SK-N-SH treated with all-trans-retinoic acid at 6 μM for 48 hours (cell line): ENCODE data around the gene CNTNAP2.

ENCODE experiments used
- ATAC-seq: fragments of 200-7000 bp; cut with Tn5 transposase; 3 replicates; pipeline ENCODE4 v1.9.1; 2020; ENCODE audit warnings: mild to moderate bottlenecking, moderate library complexity
- ARNTL ChIP-seq: fragments of 450-650 bp; formaldehyde crosslinking; IDR thresholded peaks from 2 replicates; pipeline ENCODE4 v1.5.0; 2020; ENCODE audit warnings: low read depth, mild to moderate bottlenecking, moderate library complexity, borderline replicate concordance
- BACH2 ChIP-seq: fragments of 250-450 bp; sonication (Bioruptor Pico); IDR thresholded peaks from 2 replicates; pipeline ENCODE4 v1.9.0; 2021; ENCODE audit warnings: mild to moderate bottlenecking, borderline replicate concordance
- CSDC2 ChIP-seq: fragments of 250-450 bp; sonication (Bioruptor Pico); IDR thresholded peaks from 2 replicates; pipeline ENCODE4 v1.5.0; 2020; ENCODE audit warnings: mild to moderate bottlenecking, moderate library complexity
- ESRRG ChIP-seq: fragments of 250-450 bp; sonication (Bioruptor Pico); IDR thresholded peaks from 2 replicates; pipeline ENCODE4 v1.6.1; 2021; ENCODE audit warnings: mild to moderate bottlenecking
- GLIS3 ChIP-seq: fragments of 250-450 bp; sonication (Bioruptor Pico); IDR thresholded peaks from 2 replicates; pipeline ENCODE4 v1.5.0; 2020; ENCODE audit warnings: mild to moderate bottlenecking, moderate library complexity
- ISL1 ChIP-seq: fragments of 250-450 bp; sonication (Bioruptor Pico); IDR thresholded peaks from 2 replicates; pipeline ENCODE4 v2.1.2; 2022; ENCODE audit warnings: mild to moderate bottlenecking, moderate library complexity
- OSR1 ChIP-seq: fragments of 250-450 bp; sonication (Bioruptor Pico); IDR thresholded peaks from 2 replicates; pipeline ENCODE4 v1.8.0; 2022; ENCODE audit warnings: moderate library complexity, mild to moderate bottlenecking, inconsistent platforms
- POU6F1 ChIP-seq: fragments of 250-450 bp; sonication (Bioruptor Pico); IDR thresholded peaks from 2 replicates; pipeline ENCODE4 v1.8.0; 2021; ENCODE audit warnings: low read depth, mild to moderate bottlenecking, moderate library complexity, borderline replicate concordance
- PPARA ChIP-seq: fragments of 250-450 bp; sonication (Bioruptor Pico); IDR thresholded peaks from 2 replicates; pipeline ENCODE4 v1.5.0; 2020; ENCODE audit warnings: mild to moderate bottlenecking, borderline replicate concordance
- RARB ChIP-seq: fragments of 250-450 bp; sonication (Bioruptor Pico); IDR thresholded peaks from 2 replicates; pipeline ENCODE4 v1.8.0; 2021; ENCODE audit warnings: mild to moderate bottlenecking, moderate library complexity
- SNAI2 ChIP-seq: fragments of 250-450 bp; sonication (Bioruptor Pico); IDR thresholded peaks from 2 replicates; pipeline ENCODE4 v1.5.0; 2020; ENCODE audit warnings: mild to moderate bottlenecking, moderate library complexity
- TCF4 ChIP-seq: fragments of 250-450 bp; sonication (Bioruptor Pico); IDR thresholded peaks from 2 replicates; pipeline ENCODE4 v1.8.0; 2021; ENCODE audit warnings: mild to moderate bottlenecking, moderate library complexity, borderline replicate concordance
- TOX ChIP-seq: fragments of 250-450 bp; sonication (Bioruptor Pico); IDR thresholded peaks from 2 replicates; pipeline ENCODE4 v1.8.0; 2021; ENCODE audit warnings: mild to moderate bottlenecking, moderate library complexity, borderline replicate concordance
- TSHZ2 ChIP-seq: fragments of 250-450 bp; sonication (Bioruptor Pico); IDR thresholded peaks from 2 replicates; pipeline ENCODE4 v1.5.0; 2020; ENCODE audit warnings: mild to moderate bottlenecking, moderate library complexity
- ZC3H10 ChIP-seq: fragments of 250-450 bp; sonication (Bioruptor Pico); IDR thresholded peaks from 2 replicates; pipeline ENCODE4 v1.5.1; 2021; ENCODE audit warnings: mild to moderate bottlenecking, moderate library complexity
- ZFP3 ChIP-seq: fragments of 250-450 bp; sonication (Bioruptor Pico); IDR thresholded peaks from 2 replicates; pipeline ENCODE4 v1.5.0; 2020; ENCODE audit warnings: mild to moderate bottlenecking, moderate library complexity
- ZFP30 ChIP-seq: fragments of 450-650 bp; formaldehyde crosslinking; IDR thresholded peaks from 2 replicates; pipeline ENCODE4 v1.5.0; 2022; ENCODE audit warnings: mild to moderate bottlenecking, moderate library complexity
- ZNF565 ChIP-seq: fragments of 450-650 bp; formaldehyde crosslinking; conservative IDR thresholded peaks from 2 replicates; pipeline ENCODE4 v1.5.0; 2020; ENCODE audit warnings: low read depth, mild to moderate bottlenecking, moderate library complexity
- ZNF70 ChIP-seq: fragments of 450-650 bp; formaldehyde crosslinking; IDR thresholded peaks from 2 replicates; pipeline ENCODE4 v1.5.0; 2020; ENCODE audit warnings: mild to moderate bottlenecking, moderate library complexity
- ZNF8 ChIP-seq: fragments of 450-650 bp; formaldehyde crosslinking; IDR thresholded peaks from 2 replicates; pipeline ENCODE4 v1.5.0; 2020; ENCODE audit warnings: mild to moderate bottlenecking, moderate library complexity
- TF ChIP-seq, protein P1 (sequence below): fragments of 250-450 bp; sonication (Bioruptor Pico); IDR thresholded peaks from 2 replicates; pipeline ENCODE4 v1.5.1; 2020; ENCODE audit warnings: low read depth, mild to moderate bottlenecking, moderate library complexity
- TF ChIP-seq, protein P2 (sequence below): fragments of 250-450 bp; sonication (Bioruptor Pico); IDR thresholded peaks from 2 replicates; pipeline ENCODE4 v1.5.1; 2021; ENCODE audit warnings: mild to moderate bottlenecking, moderate library complexity
- TF ChIP-seq, protein P3 (sequence below): fragments of 250-450 bp; sonication (Bioruptor Pico); IDR thresholded peaks from 2 replicates; pipeline ENCODE4 v1.8.0; 2020; ENCODE audit warnings: mild to moderate bottlenecking, moderate library complexity, borderline replicate concordance

Gene CNTNAP2

DNA sequence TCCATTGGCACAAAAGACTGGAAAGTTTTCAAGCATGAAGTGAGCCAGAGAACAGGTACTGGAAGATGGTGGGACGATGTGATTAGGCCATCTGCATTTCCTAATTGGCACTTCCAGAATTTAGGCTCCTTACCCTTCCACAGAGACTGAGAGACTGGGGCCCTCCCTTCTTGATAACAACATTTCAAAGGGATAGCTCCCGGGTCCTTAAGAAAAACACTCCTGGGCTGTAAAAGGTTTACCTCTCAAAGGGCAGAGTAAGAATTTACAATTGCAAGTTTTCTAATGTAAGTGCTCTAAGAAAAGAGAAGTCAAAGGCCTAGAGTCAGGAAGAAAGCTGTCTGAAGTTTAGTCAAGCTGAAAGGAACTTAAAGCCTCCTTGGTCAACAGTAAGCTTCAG is 1914.4 kb downstream of the CNTNAP2 start (continued):
- TF ChIP-seq GLIS3 (CRISPR knock-in tag) (no peak), ZFP30 (CRISPR knock-in tag) (no peak), ZFP3 (CRISPR knock-in tag) (no peak)
- TF ChIP-seq, protein P1, sequence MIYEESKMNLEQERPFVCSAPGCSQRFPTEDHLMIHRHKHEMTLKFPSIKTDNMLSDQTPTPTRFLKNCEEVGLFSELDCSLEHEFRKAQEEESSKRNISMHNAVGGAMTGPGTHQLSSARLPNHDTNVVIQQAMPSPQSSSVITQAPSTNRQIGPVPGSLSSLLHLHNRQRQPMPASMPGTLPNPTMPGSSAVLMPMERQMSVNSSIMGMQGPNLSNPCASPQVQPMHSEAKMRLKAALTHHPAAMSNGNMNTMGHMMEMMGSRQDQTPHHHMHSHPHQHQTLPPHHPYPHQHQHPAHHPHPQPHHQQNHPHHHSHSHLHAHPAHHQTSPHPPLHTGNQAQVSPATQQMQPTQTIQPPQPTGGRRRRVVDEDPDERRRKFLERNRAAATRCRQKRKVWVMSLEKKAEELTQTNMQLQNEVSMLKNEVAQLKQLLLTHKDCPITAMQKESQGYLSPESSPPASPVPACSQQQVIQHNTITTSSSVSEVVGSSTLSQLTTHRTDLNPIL: no peak
- TF ChIP-seq, protein P2, sequence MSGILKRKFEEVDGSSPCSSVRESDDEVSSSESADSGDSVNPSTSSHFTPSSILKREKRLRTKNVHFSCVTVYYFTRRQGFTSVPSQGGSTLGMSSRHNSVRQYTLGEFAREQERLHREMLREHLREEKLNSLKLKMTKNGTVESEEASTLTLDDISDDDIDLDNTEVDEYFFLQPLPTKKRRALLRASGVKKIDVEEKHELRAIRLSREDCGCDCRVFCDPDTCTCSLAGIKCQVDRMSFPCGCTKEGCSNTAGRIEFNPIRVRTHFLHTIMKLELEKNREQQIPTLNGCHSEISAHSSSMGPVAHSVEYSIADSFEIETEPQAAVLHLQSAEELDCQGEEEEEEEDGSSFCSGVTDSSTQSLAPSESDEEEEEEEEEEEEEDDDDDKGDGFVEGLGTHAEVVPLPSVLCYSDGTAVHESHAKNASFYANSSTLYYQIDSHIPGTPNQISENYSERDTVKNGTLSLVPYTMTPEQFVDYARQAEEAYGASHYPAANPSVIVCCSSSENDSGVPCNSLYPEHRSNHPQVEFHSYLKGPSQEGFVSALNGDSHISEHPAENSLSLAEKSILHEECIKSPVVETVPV (CRISPR knock-in tag): no peak
- TF ChIP-seq, all 23 proteins: peak for 0

DNA sequence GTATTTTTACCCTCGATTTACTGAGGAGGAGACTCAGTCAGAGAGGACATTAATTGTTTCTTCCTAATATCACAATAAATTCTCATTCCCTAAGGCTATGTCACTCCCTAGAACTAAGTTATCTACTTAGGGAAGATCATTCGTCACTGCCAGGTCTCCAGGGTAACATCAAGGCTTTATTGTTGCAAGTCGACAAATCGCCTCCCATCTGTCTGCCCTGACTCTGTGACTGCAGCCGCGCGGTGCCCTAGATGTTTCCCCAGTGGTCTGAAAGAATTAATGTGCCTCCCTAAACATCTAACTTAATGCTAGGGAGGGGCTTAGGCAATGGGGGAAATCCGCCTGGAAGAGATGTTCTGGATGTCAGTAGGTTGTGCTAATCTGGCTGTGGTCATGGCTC is 1915.2 kb downstream of the CNTNAP2 start:
- no peak for ATAC-seq
- TF ChIP-seq ISL1 (CRISPR knock-in tag) (no peak), ZFP3 (CRISPR knock-in tag) (no peak), POU6F1 (no peak), ZNF70 (CRISPR knock-in tag) (no peak), ZC3H10 (no peak), BACH2 (CRISPR knock-in tag) (no peak), TSHZ2 (CRISPR knock-in tag) (no peak), OSR1 (CRISPR knock-in tag) (no peak), ZNF565 (CRISPR knock-in tag) (no peak), TCF4 (CRISPR knock-in tag) (no peak), ZNF8 (no peak), ARNTL (CRISPR knock-in tag) (no peak), ESRRG (no peak), SNAI2 (no peak), CSDC2 (CRISPR knock-in tag) (no peak), RARB (CRISPR knock-in tag) (no peak)
- TF ChIP-seq, protein P3, sequence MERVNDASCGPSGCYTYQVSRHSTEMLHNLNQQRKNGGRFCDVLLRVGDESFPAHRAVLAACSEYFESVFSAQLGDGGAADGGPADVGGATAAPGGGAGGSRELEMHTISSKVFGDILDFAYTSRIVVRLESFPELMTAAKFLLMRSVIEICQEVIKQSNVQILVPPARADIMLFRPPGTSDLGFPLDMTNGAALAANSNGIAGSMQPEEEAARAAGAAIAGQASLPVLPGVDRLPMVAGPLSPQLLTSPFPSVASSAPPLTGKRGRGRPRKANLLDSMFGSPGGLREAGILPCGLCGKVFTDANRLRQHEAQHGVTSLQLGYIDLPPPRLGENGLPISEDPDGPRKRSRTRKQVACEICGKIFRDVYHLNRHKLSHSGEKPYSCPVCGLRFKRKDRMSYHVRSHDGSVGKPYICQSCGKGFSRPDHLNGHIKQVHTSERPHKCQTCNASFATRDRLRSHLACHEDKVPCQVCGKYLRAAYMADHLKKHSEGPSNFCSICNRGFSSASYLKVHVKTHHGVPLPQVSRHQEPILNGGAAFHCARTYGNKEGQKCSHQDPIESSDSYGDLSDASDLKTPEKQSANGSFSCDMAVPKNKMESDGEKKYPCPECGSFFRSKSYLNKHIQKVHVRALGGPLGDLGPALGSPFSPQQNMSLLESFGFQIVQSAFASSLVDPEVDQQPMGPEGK: no peak
- TF ChIP-seq, protein P2 (CRISPR knock-in tag): no peak

- no peak for ATAC-seq
- TF ChIP-seq GLIS3 (CRISPR knock-in tag) (no peak), BACH2 (CRISPR knock-in tag) (no peak), SNAI2 (no peak), POU6F1 (no peak), ZNF70 (CRISPR knock-in tag) (no peak), ZFP3 (CRISPR knock-in tag) (no peak), RARB (CRISPR knock-in tag) (no peak), PPARA (no peak), TOX (CRISPR knock-in tag) (no peak), ZFP30 (CRISPR knock-in tag) (no peak), ZC3H10 (no peak)
- TF ChIP-seq, protein P3: no peak
- TF ChIP-seq, protein P1: no peak
Observed at GRCh38 chr7:148035950-148036349, 1919.3 kb downstream of the CNTNAP2 start.
